ENCODE results near the gene VAV2. TPM values are rescaled to one million over a fixed set of nuclear protein-coding genes. Genes with fewer than 3 reads are reported as not detected.

VAV2 gene
- total RNA-seq, 4 donors from 2014 or later, result 4.7 to 42.2 (median 15.8) TPM

- intact Hi-C loops (cut with DNase I; ENCODE audit: low total_unique reads), result no loop called here
- Histone ChIP-seq H3K27me3 (no peaks in the 10 kb centered on the region), H3K4me3 (no peak overlapping the region), H3K9me3 (no peaks in the 10 kb centered on the region), H3K27ac (no peak overlapping the region), H3K36me3 (no peaks in the 10 kb centered on the region), H3K4me1 (peaks cover 0 to 16% of the 10 kb centered on the region in 2 donors)
- TF ChIP-seq POLR2A (IDR thresholded peaks at IDR 0.05) (no peak), CTCF (IDR thresholded peaks at IDR 0.05) (no peak)
- no peak for DNase-seq
Measured at GRCh38 chr9:133954862-133955529, 37.1 kb downstream of the VAV2 start.

- no peaks in the 10 kb centered on the region for H3K9me3 ChIP-seq
- H3K27ac ChIP-seq, result no peak overlapping the region
- intact Hi-C loops (cut with DNase I; ENCODE audit: low total_unique reads), result no loop called here
- DNase-seq, result no peak
- no peak for TF ChIP-seq POLR2A (IDR thresholded peaks at IDR 0.05)
- TF ChIP-seq CTCF (IDR thresholded peaks at IDR 0.05), result no peak
- no peaks in the 10 kb centered on the region for H3K36me3 ChIP-seq
- peaks cover 0 to 13% of the 10 kb centered on the region in 2 donors for H3K4me1 ChIP-seq
- no peaks in the 10 kb centered on the region for H3K27me3 ChIP-seq
- no peak overlapping the region for H3K4me3 ChIP-seq
Measured at GRCh38 chr9:133953976-133954709, 38.0 kb downstream of the VAV2 start.

GRCh38 chr9:133953621-133953975 is 38.5 kb downstream of the VAV2 start:
- intact Hi-C loops (cut with DNase I; ENCODE audit: low total_unique reads), result no loop called here
- no peaks in the 10 kb centered on the region for H3K36me3 ChIP-seq
- H3K4me1 ChIP-seq, result peaks cover 0 to 13% of the 10 kb centered on the region in 2 donors
- TF ChIP-seq POLR2A (IDR thresholded peaks at IDR 0.05), result no peak
- no peak for TF ChIP-seq CTCF (IDR thresholded peaks at IDR 0.05)
- H3K4me3 ChIP-seq, result no peak overlapping the region
- no peak for DNase-seq
- H3K27ac ChIP-seq, result no peak overlapping the region
- H3K9me3 ChIP-seq, result no peaks in the 10 kb centered on the region
- H3K27me3 ChIP-seq, result no peaks in the 10 kb centered on the region

GRCh38 chr9:133952598-133953550 is 39.2 kb downstream of the VAV2 start:
- no peak for TF ChIP-seq CTCF (IDR thresholded peaks at IDR 0.05)
- no peak for TF ChIP-seq POLR2A (IDR thresholded peaks at IDR 0.05)
- intact Hi-C loops (cut with DNase I; ENCODE audit: low total_unique reads), result no loop called here
- Histone ChIP-seq H3K27ac (no peak overlapping the region), H3K27me3 (no peaks in the 10 kb centered on the region), H3K4me3 (no peak overlapping the region), H3K4me1 (peaks cover 0 to 13% of the 10 kb centered on the region in 2 donors), H3K36me3 (no peaks in the 10 kb centered on the region), H3K9me3 (no peaks in the 10 kb centered on the region)
- no peak for DNase-seq

All from uterus (tissue), 4 donors.